Left lung (tissue), 10 donors: Measurements from ENCODE around the gene LACTB. TPM values are rescaled to one million over a fixed set of nuclear protein-coding genes. Genes with fewer than 3 reads are reported as not detected.
"Not testable (repeated sequence)": the region's sequence is repeated elsewhere in the genome, so short reads cannot be mapped to it uniquely, and the experiment has no call there.

Experiments
- ATAC-seq: fragments of 200-7000 bp; cut with Tn5 transposase; one replicate; pipeline ENCODE4 v1.9.1; 2020; ENCODE audit warnings: moderate library complexity
- DNase-seq, 4 donors: peaks; one replicate each; pipeline ENCODE4 v3.0.0-alpha.2; 2013 to 2020
- H3K27ac ChIP-seq, 2 donors: fragments of 200-600 bp; sonication (generic) in 1 of 2; one replicate each; pipeline versions ENCODE4 v1.5.0 to v1.8.0; 2020 to 2021
- H3K27me3 ChIP-seq, 2 donors: fragments of 200-600 bp; sonication (generic) in 1 of 2; one replicate each; pipeline versions ENCODE4 v1.5.0 to v1.8.0; 2020 to 2021
- H3K36me3 ChIP-seq, 2 donors: fragments of 200-600 bp; sonication (generic) in 1 of 2; one replicate each; pipeline versions ENCODE4 v1.5.0 to v1.8.0; 2020 to 2021
- H3K4me1 ChIP-seq, 2 donors: fragments of 200-600 bp; one replicate each; pipeline ENCODE4 v1.8.0; 2021
- H3K4me3 ChIP-seq, 2 donors: fragments of 200-600 bp; sonication (generic) in 1 of 2; one replicate each; pipeline versions ENCODE4 v1.5.0 to v1.8.0; 2020 to 2021; ENCODE audit warnings: mild to moderate bottlenecking in 1 of 2
- H3K9me3 ChIP-seq, 2 donors: fragments of 200-600 bp; sonication (generic) in 1 of 2; one replicate each; pipeline versions ENCODE4 v1.5.0 to v1.8.0; 2020 to 2021
- intact Hi-C, 2 donors: fragments of 100-400 bp; cut with DNase I; formaldehyde crosslinking; loops; one replicate each; pipeline versions ENCODE4 v1.11.2 to v1.14.2; 2022
- polyA plus RNA-seq, 6 donors: library from polyadenylated mRNA; unstranded; fragments of 120-200 nt; gene quantifications; one replicate each; pipeline ENCODE4 v1.2.1, GENCODE V29; 2013; ENCODE audit not compliant: insufficient read length in 6 of 6
- total RNA-seq, 2 donors: library from RNA; stranded (reverse); fragmentation: NEBNext Ultra II Directional; extraction: Animal tissue kit (Norgen Biotek cat#: 25700); gene quantifications; one replicate each; pipeline ENCODE4 v1.2.1, GENCODE V29; 2021
- TF ChIP-seq, protein P1 (sequence below), 2 donors: fragments of 200-600 bp; sonication (generic) in 1 of 2; IDR thresholded peaks; one replicate each; pipeline versions ENCODE4 v1.5.0 to v1.8.0; 2021; ENCODE audit warnings: antibody characterized with exemption in 2 of 2
- donor health status: DM: no; HTN: yes; CAD: no.
- donor health status: DM: no; HTN: no; CAD: no.

Gene LACTB
- total and polyA plus RNA-seq, 8 donors: 17.9 to 41.8 (median 19.9) TPM

GRCh38 chr15:63104727-63105126, 16.9 kb upstream of the LACTB start:
- intact Hi-C loops: no loop called here
- no peak for ATAC-seq

DNA sequence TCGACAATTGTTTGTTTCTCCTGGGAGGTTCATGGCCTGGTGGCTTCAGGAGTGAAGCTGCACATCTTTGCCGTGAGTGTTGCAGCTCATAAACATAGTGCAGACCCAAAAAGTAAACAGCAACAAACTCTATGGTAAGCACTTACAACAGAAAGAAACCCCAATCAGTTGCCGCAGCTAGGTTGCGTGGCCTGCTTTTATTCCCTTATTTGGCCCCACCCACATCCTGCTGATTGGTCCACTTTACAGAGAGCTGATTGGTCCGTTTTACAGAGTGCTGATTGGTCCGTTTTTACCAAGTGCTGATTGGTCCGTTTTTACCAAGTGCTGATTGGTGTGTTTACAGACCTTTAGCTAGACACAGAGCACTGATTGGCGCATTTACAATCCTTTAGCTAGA, 16.3 kb upstream of the LACTB start:
- intact Hi-C loops, H3K4me3 ChIP-seq, ATAC-seq, H3K27ac ChIP-seq, H3K27me3 ChIP-seq, H3K9me3 ChIP-seq, H3K36me3 ChIP-seq, H3K4me1 ChIP-seq: not testable (repeated sequence)
- peak in 1 of 4 donors; percentile 31 for DNase-seq

More at GRCh38 chr15:63104727-63105126, 16.9 kb upstream of the LACTB start:
- Histone ChIP-seq H3K27ac (no peak overlapping the region), H3K9me3 (no peaks in the 10 kb centered on the region), H3K36me3 (no peaks in the 10 kb centered on the region), H3K4me1 (peaks cover 0 to 3% of the 10 kb centered on the region in 2 donors), H3K4me3 (no peak overlapping the region), H3K27me3 (no peaks in the 10 kb centered on the region)
- peak in 1 of 4 donors; percentile 19 for DNase-seq
- TF ChIP-seq, protein P1, sequence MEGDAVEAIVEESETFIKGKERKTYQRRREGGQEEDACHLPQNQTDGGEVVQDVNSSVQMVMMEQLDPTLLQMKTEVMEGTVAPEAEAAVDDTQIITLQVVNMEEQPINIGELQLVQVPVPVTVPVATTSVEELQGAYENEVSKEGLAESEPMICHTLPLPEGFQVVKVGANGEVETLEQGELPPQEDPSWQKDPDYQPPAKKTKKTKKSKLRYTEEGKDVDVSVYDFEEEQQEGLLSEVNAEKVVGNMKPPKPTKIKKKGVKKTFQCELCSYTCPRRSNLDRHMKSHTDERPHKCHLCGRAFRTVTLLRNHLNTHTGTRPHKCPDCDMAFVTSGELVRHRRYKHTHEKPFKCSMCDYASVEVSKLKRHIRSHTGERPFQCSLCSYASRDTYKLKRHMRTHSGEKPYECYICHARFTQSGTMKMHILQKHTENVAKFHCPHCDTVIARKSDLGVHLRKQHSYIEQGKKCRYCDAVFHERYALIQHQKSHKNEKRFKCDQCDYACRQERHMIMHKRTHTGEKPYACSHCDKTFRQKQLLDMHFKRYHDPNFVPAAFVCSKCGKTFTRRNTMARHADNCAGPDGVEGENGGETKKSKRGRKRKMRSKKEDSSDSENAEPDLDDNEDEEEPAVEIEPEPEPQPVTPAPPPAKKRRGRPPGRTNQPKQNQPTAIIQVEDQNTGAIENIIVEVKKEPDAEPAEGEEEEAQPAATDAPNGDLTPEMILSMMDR (IDR thresholded peaks at IDR 0.05): no peak

- Histone ChIP-seq H3K27me3 (no peaks in the 10 kb centered on the region), H3K36me3 (no peaks in the 10 kb centered on the region), H3K4me1 (peaks cover 0 to 3% of the 10 kb centered on the region in 2 donors), H3K4me3 (no peak overlapping the region), H3K9me3 (no peaks in the 10 kb centered on the region), H3K27ac (peak overlapping the region in 1 of 2 donors; percentile 33)
- DNase-seq: peak in 3 of 4 donors; percentile 63 to 66 (median 65)
- intact Hi-C loops: no loop called here
- TF ChIP-seq, protein P1 (IDR thresholded peaks at IDR 0.05): no peak
- peak; percentile 79 for ATAC-seq
Observed at GRCh38 chr15:63107895-63108546, 13.6 kb upstream of the LACTB start.

GRCh38 chr15:63109498-63109897, 12.2 kb upstream of the LACTB start:
- intact Hi-C loops: no loop called here
- Histone ChIP-seq H3K9me3 (no peaks in the 10 kb centered on the region), H3K4me3 (no peak overlapping the region), H3K36me3 (no peaks in the 10 kb centered on the region), H3K4me1 (peaks cover 0 to 3% of the 10 kb centered on the region in 2 donors), H3K27ac (no peak overlapping the region), H3K27me3 (no peaks in the 10 kb centered on the region)
- DNase-seq (no peak), ATAC-seq (no peak)
- TF ChIP-seq, protein P1 (IDR thresholded peaks at IDR 0.05): no peak

DNA sequence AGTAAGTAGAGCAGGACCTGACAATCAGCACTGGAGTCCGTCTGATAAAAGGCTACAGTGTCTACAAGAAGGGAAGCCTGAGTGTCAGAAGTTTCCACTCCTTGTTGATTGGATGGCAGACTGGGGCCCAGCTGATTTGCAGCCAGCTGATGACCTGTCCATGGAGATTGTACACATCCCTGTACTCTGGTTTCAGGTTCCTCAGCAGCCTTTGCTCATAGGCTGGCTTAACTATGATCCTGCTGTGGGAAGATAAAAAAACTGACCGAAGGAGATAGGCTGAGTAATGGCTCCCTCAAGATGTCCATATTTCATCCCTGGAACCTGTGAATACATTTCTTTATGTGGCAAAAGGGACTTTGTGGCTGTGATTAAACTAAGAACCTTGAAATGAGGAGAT, 11.7 kb upstream of the LACTB start:
- DNase-seq (no peak), ATAC-seq (no peak)
- no peaks in the 10 kb centered on the region for H3K36me3 ChIP-seq
- TF ChIP-seq, protein P1 (IDR thresholded peaks at IDR 0.05): no peak
- intact Hi-C loops: no loop called here
- no peak overlapping the region for H3K27ac ChIP-seq
- no peak overlapping the region for H3K4me3 ChIP-seq
- H3K9me3 ChIP-seq: no peaks in the 10 kb centered on the region
- peaks cover 0 to under 1% of the 10 kb centered on the region in 2 donors for H3K4me1 ChIP-seq
- H3K27me3 ChIP-seq: no peaks in the 10 kb centered on the region
